ENCODE data around the gene MARF1. TPM values are rescaled to one million over a fixed set of nuclear protein-coding genes. Genes with fewer than 3 reads are reported as not detected.

The MARF1 gene
- total RNA-seq, 1 experiment from 2014 or later, result 71.6 TPM

GRCh38 chr16:15593235-15593634 is 49.7 kb downstream of the MARF1 start:
- TF ChIP-seq CTCF (conservative IDR thresholded peaks at IDR 0.05; ENCODE audit: low read depth, low read length), result no peak
- TF ChIP-seq EZH2 (IDR thresholded peaks at IDR 0.05; ENCODE audit: borderline replicate concordance, low read depth, low read length, poor library complexity, severe bottlenecking), result no peak
- no peak for DNase-seq (ENCODE audit: low spot score)
- BruUV-seq (replicated peaks), result no TSS peak
- Histone ChIP-seq H3K27me3 (replicated peaks; ENCODE audit: insufficient read depth, low read depth, low read length, poor library complexity) (no peaks in the 10 kb centered on the region), H3K36me3 (ENCODE audit: insufficient read depth, low read length, poor library complexity, severe bottlenecking) (peaks cover 29% of the 10 kb centered on the region), H3K4me3 (ENCODE audit: low read depth, low read length, poor library complexity, severe bottlenecking) (no peak overlapping the region), H3K27ac (ENCODE audit: low read depth, low read length, poor library complexity, severe bottlenecking) (no peak overlapping the region), H3K4me1 (ENCODE audit: insufficient read depth, low read length, poor library complexity, severe bottlenecking) (peaks cover 6% of the 10 kb centered on the region), H3K9me3 (ENCODE audit: low read depth, low read length, poor library complexity, severe bottlenecking) (no peaks in the 10 kb centered on the region)
- intact Hi-C loops (cut with micrococcal nuclease; ENCODE audit: unreplicated experiment), result no loop called here
- POLR2A ChIA-PET (ENCODE audit: low non-redundant PET), result no interaction called here
- CTCF ChIA-PET, result no interaction called here

- DNase-seq (ENCODE audit: low spot score), result no peak
- no TSS peak for BruUV-seq (replicated peaks)
- POLR2A ChIA-PET (ENCODE audit: low non-redundant PET), result no interaction called here
- CTCF ChIA-PET, result no interaction called here
- Histone ChIP-seq H3K27ac (ENCODE audit: low read depth, low read length, poor library complexity, severe bottlenecking) (no peak overlapping the region), H3K27me3 (replicated peaks; ENCODE audit: insufficient read depth, low read depth, low read length, poor library complexity) (no peaks in the 10 kb centered on the region), H3K36me3 (ENCODE audit: insufficient read depth, low read length, poor library complexity, severe bottlenecking) (peaks cover 25% of the 10 kb centered on the region), H3K4me1 (ENCODE audit: insufficient read depth, low read length, poor library complexity, severe bottlenecking) (peaks cover 6% of the 10 kb centered on the region), H3K9me3 (ENCODE audit: low read depth, low read length, poor library complexity, severe bottlenecking) (no peaks in the 10 kb centered on the region), H3K4me3 (ENCODE audit: low read depth, low read length, poor library complexity, severe bottlenecking) (no peak overlapping the region)
- TF ChIP-seq CTCF (conservative IDR thresholded peaks at IDR 0.05; ENCODE audit: low read depth, low read length), result no peak
- no peak for TF ChIP-seq EZH2 (IDR thresholded peaks at IDR 0.05; ENCODE audit: borderline replicate concordance, low read depth, low read length, poor library complexity, severe bottlenecking)
- intact Hi-C loops (cut with micrococcal nuclease; ENCODE audit: unreplicated experiment), result no loop called here
Observed at GRCh38 chr16:15592324-15592723, 50.6 kb downstream of the MARF1 start.

- H3K36me3 ChIP-seq (ENCODE audit: insufficient read depth, low read length, poor library complexity, severe bottlenecking), result peaks cover 4% of the 10 kb centered on the region
- ChIA-PET POLR2A (ENCODE audit: low non-redundant PET) (no interaction called here), CTCF (no interaction called here)
- no TSS peak for BruUV-seq (replicated peaks)
- H3K9me3 ChIP-seq (ENCODE audit: low read depth, low read length, poor library complexity, severe bottlenecking), result peaks cover 9% of the 10 kb centered on the region
- TF ChIP-seq EZH2 (IDR thresholded peaks at IDR 0.05; ENCODE audit: borderline replicate concordance, low read depth, low read length, poor library complexity, severe bottlenecking) (no peak), CTCF (conservative IDR thresholded peaks at IDR 0.05; ENCODE audit: low read depth, low read length) (no peak)
- H3K4me1 ChIP-seq (ENCODE audit: insufficient read depth, low read length, poor library complexity, severe bottlenecking), result peaks cover 6% of the 10 kb centered on the region
- H3K27me3 ChIP-seq (replicated peaks; ENCODE audit: insufficient read depth, low read depth, low read length, poor library complexity), result no peaks in the 10 kb centered on the region
- H3K27ac ChIP-seq (ENCODE audit: low read depth, low read length, poor library complexity, severe bottlenecking), result no peak overlapping the region
- intact Hi-C loops (cut with micrococcal nuclease; ENCODE audit: unreplicated experiment), result no loop called here
- DNase-seq (ENCODE audit: low spot score), result no peak
- H3K4me3 ChIP-seq (ENCODE audit: low read depth, low read length, poor library complexity, severe bottlenecking), result no peak overlapping the region
Observed at GRCh38 chr16:15587152-15587825, 55.7 kb downstream of the MARF1 start.
